ENCODE measurements around the gene CXorf58. TPM values are rescaled to one million over a fixed set of nuclear protein-coding genes. Genes with fewer than 3 reads are reported as not detected.

The CXorf58 gene
- total and polyA plus RNA-seq, 2 of the 8 experiments (the other 6 are each of a cell fraction or from before 2014, with no cell fraction given): 0.05 TPM; not detected in 1

DNA sequence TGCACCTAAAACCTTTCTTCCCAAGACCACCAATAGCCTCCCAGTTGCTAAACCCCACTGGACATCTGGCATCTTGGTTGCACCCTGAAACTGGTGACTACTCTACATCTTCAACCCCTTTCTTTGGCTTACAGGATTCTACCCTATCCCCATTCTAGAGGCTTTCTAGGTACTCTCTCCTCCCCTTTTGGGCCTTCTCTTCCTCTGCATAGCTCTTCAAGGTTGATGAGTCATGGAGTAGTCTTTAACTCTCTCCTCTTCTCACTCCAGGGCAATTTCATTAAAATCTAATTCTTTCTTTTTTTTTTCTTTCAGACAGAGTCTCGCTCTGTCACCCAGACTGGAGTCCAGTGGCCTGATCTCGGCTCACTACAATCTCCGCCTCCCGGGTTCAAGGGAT lies 16.9 kb upstream of the CXorf58 start (continued):
- TF ChIP-seq, protein P1, sequence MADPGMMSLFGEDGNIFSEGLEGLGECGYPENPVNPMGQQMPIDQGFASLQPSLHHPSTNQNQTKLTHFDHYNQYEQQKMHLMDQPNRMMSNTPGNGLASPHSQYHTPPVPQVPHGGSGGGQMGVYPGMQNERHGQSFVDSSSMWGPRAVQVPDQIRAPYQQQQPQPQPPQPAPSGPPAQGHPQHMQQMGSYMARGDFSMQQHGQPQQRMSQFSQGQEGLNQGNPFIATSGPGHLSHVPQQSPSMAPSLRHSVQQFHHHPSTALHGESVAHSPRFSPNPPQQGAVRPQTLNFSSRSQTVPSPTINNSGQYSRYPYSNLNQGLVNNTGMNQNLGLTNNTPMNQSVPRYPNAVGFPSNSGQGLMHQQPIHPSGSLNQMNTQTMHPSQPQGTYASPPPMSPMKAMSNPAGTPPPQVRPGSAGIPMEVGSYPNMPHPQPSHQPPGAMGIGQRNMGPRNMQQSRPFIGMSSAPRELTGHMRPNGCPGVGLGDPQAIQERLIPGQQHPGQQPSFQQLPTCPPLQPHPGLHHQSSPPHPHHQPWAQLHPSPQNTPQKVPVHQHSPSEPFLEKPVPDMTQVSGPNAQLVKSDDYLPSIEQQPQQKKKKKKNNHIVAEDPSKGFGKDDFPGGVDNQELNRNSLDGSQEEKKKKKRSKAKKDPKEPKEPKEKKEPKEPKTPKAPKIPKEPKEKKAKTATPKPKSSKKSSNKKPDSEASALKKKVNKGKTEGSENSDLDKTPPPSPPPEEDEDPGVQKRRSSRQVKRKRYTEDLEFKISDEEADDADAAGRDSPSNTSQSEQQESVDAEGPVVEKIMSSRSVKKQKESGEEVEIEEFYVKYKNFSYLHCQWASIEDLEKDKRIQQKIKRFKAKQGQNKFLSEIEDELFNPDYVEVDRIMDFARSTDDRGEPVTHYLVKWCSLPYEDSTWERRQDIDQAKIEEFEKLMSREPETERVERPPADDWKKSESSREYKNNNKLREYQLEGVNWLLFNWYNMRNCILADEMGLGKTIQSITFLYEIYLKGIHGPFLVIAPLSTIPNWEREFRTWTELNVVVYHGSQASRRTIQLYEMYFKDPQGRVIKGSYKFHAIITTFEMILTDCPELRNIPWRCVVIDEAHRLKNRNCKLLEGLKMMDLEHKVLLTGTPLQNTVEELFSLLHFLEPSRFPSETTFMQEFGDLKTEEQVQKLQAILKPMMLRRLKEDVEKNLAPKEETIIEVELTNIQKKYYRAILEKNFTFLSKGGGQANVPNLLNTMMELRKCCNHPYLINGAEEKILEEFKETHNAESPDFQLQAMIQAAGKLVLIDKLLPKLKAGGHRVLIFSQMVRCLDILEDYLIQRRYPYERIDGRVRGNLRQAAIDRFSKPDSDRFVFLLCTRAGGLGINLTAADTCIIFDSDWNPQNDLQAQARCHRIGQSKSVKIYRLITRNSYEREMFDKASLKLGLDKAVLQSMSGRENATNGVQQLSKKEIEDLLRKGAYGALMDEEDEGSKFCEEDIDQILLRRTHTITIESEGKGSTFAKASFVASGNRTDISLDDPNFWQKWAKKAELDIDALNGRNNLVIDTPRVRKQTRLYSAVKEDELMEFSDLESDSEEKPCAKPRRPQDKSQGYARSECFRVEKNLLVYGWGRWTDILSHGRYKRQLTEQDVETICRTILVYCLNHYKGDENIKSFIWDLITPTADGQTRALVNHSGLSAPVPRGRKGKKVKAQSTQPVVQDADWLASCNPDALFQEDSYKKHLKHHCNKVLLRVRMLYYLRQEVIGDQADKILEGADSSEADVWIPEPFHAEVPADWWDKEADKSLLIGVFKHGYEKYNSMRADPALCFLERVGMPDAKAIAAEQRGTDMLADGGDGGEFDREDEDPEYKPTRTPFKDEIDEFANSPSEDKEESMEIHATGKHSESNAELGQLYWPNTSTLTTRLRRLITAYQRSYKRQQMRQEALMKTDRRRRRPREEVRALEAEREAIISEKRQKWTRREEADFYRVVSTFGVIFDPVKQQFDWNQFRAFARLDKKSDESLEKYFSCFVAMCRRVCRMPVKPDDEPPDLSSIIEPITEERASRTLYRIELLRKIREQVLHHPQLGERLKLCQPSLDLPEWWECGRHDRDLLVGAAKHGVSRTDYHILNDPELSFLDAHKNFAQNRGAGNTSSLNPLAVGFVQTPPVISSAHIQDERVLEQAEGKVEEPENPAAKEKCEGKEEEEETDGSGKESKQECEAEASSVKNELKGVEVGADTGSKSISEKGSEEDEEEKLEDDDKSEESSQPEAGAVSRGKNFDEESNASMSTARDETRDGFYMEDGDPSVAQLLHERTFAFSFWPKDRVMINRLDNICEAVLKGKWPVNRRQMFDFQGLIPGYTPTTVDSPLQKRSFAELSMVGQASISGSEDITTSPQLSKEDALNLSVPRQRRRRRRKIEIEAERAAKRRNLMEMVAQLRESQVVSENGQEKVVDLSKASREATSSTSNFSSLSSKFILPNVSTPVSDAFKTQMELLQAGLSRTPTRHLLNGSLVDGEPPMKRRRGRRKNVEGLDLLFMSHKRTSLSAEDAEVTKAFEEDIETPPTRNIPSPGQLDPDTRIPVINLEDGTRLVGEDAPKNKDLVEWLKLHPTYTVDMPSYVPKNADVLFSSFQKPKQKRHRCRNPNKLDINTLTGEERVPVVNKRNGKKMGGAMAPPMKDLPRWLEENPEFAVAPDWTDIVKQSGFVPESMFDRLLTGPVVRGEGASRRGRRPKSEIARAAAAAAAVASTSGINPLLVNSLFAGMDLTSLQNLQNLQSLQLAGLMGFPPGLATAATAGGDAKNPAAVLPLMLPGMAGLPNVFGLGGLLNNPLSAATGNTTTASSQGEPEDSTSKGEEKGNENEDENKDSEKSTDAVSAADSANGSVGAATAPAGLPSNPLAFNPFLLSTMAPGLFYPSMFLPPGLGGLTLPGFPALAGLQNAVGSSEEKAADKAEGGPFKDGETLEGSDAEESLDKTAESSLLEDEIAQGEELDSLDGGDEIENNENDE (IDR thresholded peaks at IDR 0.05; ENCODE audit: insufficient replicate concordance, low read length): no peak
- no peak for TF ChIP-seq NANOG (IDR thresholded peaks at IDR 0.05; ENCODE audit: insufficient read depth, low read depth, low read length, poor library complexity, severe bottlenecking)
- no peak for TF ChIP-seq TAF7 (optimal IDR thresholded peaks at IDR 0.05; ENCODE audit: borderline replicate concordance, low read depth, low read length)
- TF ChIP-seq BRCA1 (IDR thresholded peaks at IDR 0.05; ENCODE audit: low read depth, low read length): no peak
- TF ChIP-seq, protein P2, sequence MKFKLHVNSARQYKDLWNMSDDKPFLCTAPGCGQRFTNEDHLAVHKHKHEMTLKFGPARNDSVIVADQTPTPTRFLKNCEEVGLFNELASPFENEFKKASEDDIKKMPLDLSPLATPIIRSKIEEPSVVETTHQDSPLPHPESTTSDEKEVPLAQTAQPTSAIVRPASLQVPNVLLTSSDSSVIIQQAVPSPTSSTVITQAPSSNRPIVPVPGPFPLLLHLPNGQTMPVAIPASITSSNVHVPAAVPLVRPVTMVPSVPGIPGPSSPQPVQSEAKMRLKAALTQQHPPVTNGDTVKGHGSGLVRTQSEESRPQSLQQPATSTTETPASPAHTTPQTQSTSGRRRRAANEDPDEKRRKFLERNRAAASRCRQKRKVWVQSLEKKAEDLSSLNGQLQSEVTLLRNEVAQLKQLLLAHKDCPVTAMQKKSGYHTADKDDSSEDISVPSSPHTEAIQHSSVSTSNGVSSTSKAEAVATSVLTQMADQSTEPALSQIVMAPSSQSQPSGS (IDR thresholded peaks at IDR 0.05; ENCODE audit: low read length): no peak
- TF ChIP-seq CHD1 (IDR thresholded peaks at IDR 0.05; ENCODE audit: low read depth, low read length): no peak
